ENCODE measurements around the gene FBXO28. TPM values are rescaled to one million over a fixed set of nuclear protein-coding genes. Genes with fewer than 3 reads are reported as not detected.

Gene FBXO28
- polyA plus RNA-seq, 2 donors: 11.9 to 13.2 TPM

- 79 to 81% methylated on average over 5 of the region's 5 CpGs for WGBS, 2 donors
- H3K36me3 ChIP-seq (ENCODE audit: control insufficient read depth in 2 of 2, insufficient read depth in 2 of 2, low read length in 1 of 2): peaks cover 2 to 5% of the 10 kb centered on the region in 2 donors
- no peaks in the 10 kb centered on the region for H3K4me1 ChIP-seq (ENCODE audit: control insufficient read depth in 2 of 2, insufficient read depth in 2 of 2, low read length in 1 of 2)
- no peaks in the 10 kb centered on the region for H3K27me3 ChIP-seq (ENCODE audit: control insufficient read depth in 1 of 2, insufficient read depth in 2 of 2, low read length in 2 of 2)
- H3K27ac ChIP-seq (ENCODE audit: low read depth in 2 of 2, low read length in 1 of 2): no peak overlapping the region
- H3K9me3 ChIP-seq (ENCODE audit: control insufficient read depth in 2 of 2, insufficient read depth in 1 of 2, low read depth in 1 of 2, low read length in 1 of 2): no peaks in the 10 kb centered on the region
- no peak overlapping the region for H3K4me3 ChIP-seq (ENCODE audit: low read depth in 1 of 2, low read length in 2 of 2)
Observed at GRCh38 chr1:224133741-224134299, 19.9 kb downstream of the FBXO28 start.

- Histone ChIP-seq H3K36me3 (ENCODE audit: control insufficient read depth in 2 of 2, insufficient read depth in 2 of 2, low read length in 1 of 2) (no peaks in the 10 kb centered on the region), H3K4me3 (ENCODE audit: low read depth in 1 of 2, low read length in 2 of 2) (no peak overlapping the region)
Observed at GRCh38 chr1:224137518-224137917, 23.6 kb downstream of the FBXO28 start.

GRCh38 chr1:224138198-224138597 is 24.3 kb downstream of the FBXO28 start:
- Histone ChIP-seq H3K27me3 (ENCODE audit: control insufficient read depth in 1 of 2, insufficient read depth in 2 of 2, low read length in 2 of 2) (no peaks in the 10 kb centered on the region), H3K27ac (ENCODE audit: low read depth in 2 of 2, low read length in 1 of 2) (no peak overlapping the region), H3K4me3 (ENCODE audit: low read depth in 1 of 2, low read length in 2 of 2) (no peak overlapping the region), H3K9me3 (ENCODE audit: control insufficient read depth in 2 of 2, insufficient read depth in 1 of 2, low read depth in 1 of 2, low read length in 1 of 2) (no peaks in the 10 kb centered on the region), H3K4me1 (ENCODE audit: control insufficient read depth in 2 of 2, insufficient read depth in 2 of 2, low read length in 1 of 2) (no peaks in the 10 kb centered on the region), H3K36me3 (ENCODE audit: control insufficient read depth in 2 of 2, insufficient read depth in 2 of 2, low read length in 1 of 2) (no peaks in the 10 kb centered on the region)
- 83 to 86% methylated on average over 3 of the region's 3 CpGs for WGBS, 2 donors

More at GRCh38 chr1:224137518-224137917, 23.6 kb downstream of the FBXO28 start:
- H3K9me3 ChIP-seq (ENCODE audit: control insufficient read depth in 2 of 2, insufficient read depth in 1 of 2, low read depth in 1 of 2, low read length in 1 of 2): no peaks in the 10 kb centered on the region
- H3K27ac ChIP-seq (ENCODE audit: low read depth in 2 of 2, low read length in 1 of 2): no peak overlapping the region
- no peaks in the 10 kb centered on the region for H3K27me3 ChIP-seq (ENCODE audit: control insufficient read depth in 1 of 2, insufficient read depth in 2 of 2, low read length in 2 of 2)
- no peaks in the 10 kb centered on the region for H3K4me1 ChIP-seq (ENCODE audit: control insufficient read depth in 2 of 2, insufficient read depth in 2 of 2, low read length in 1 of 2)

GRCh38 chr1:224141693-224142092 is 27.8 kb downstream of the FBXO28 start:
- Histone ChIP-seq H3K4me1 (ENCODE audit: control insufficient read depth in 2 of 2, insufficient read depth in 2 of 2, low read length in 1 of 2) (no peaks in the 10 kb centered on the region), H3K9me3 (ENCODE audit: control insufficient read depth in 2 of 2, insufficient read depth in 1 of 2, low read depth in 1 of 2, low read length in 1 of 2) (no peaks in the 10 kb centered on the region), H3K27me3 (ENCODE audit: control insufficient read depth in 1 of 2, insufficient read depth in 2 of 2, low read length in 2 of 2) (no peaks in the 10 kb centered on the region), H3K36me3 (ENCODE audit: control insufficient read depth in 2 of 2, insufficient read depth in 2 of 2, low read length in 1 of 2) (peaks cover 0 to 4% of the 10 kb centered on the region in 2 donors), H3K27ac (ENCODE audit: low read depth in 2 of 2, low read length in 1 of 2) (no peak overlapping the region), H3K4me3 (ENCODE audit: low read depth in 1 of 2, low read length in 2 of 2) (no peak overlapping the region)
- WGBS, 2 donors: 95 to 96% methylated on average over 3 of the region's 3 CpGs

- peaks cover 0 to 8% of the 10 kb centered on the region in 2 donors for H3K36me3 ChIP-seq (ENCODE audit: control insufficient read depth in 2 of 2, insufficient read depth in 2 of 2, low read length in 1 of 2)
- no peaks in the 10 kb centered on the region for H3K4me1 ChIP-seq (ENCODE audit: control insufficient read depth in 2 of 2, insufficient read depth in 2 of 2, low read length in 1 of 2)
- H3K27me3 ChIP-seq (ENCODE audit: control insufficient read depth in 1 of 2, insufficient read depth in 2 of 2, low read length in 2 of 2): no peaks in the 10 kb centered on the region
- H3K4me3 ChIP-seq (ENCODE audit: low read depth in 1 of 2, low read length in 2 of 2): no peak overlapping the region
- no peaks in the 10 kb centered on the region for H3K9me3 ChIP-seq (ENCODE audit: control insufficient read depth in 2 of 2, insufficient read depth in 1 of 2, low read depth in 1 of 2, low read length in 1 of 2)
- no peak overlapping the region for H3K27ac ChIP-seq (ENCODE audit: low read depth in 2 of 2, low read length in 1 of 2)
- WGBS, 2 donors: 44 to 67% methylated on average over 1 of the region's 1 CpG
Observed at GRCh38 chr1:224149709-224150108, 35.8 kb downstream of the FBXO28 start.

GRCh38 chr1:224151117-224151516 is 37.2 kb downstream of the FBXO28 start:
- 81 to 94% methylated on average over 3 of the region's 3 CpGs for WGBS, 2 donors
- no peak overlapping the region for H3K4me3 ChIP-seq (ENCODE audit: low read depth in 1 of 2, low read length in 2 of 2)
- H3K27me3 ChIP-seq (ENCODE audit: control insufficient read depth in 1 of 2, insufficient read depth in 2 of 2, low read length in 2 of 2): no peaks in the 10 kb centered on the region
- H3K4me1 ChIP-seq (ENCODE audit: control insufficient read depth in 2 of 2, insufficient read depth in 2 of 2, low read length in 1 of 2): no peaks in the 10 kb centered on the region
- peaks cover 0 to 4% of the 10 kb centered on the region in 2 donors for H3K36me3 ChIP-seq (ENCODE audit: control insufficient read depth in 2 of 2, insufficient read depth in 2 of 2, low read length in 1 of 2)
- no peak overlapping the region for H3K27ac ChIP-seq (ENCODE audit: low read depth in 2 of 2, low read length in 1 of 2)
- no peaks in the 10 kb centered on the region for H3K9me3 ChIP-seq (ENCODE audit: control insufficient read depth in 2 of 2, insufficient read depth in 1 of 2, low read depth in 1 of 2, low read length in 1 of 2)

- Histone ChIP-seq H3K27me3 (ENCODE audit: control insufficient read depth in 1 of 2, insufficient read depth in 2 of 2, low read length in 2 of 2) (no peaks in the 10 kb centered on the region), H3K4me3 (ENCODE audit: low read depth in 1 of 2, low read length in 2 of 2) (no peak overlapping the region), H3K36me3 (ENCODE audit: control insufficient read depth in 2 of 2, insufficient read depth in 2 of 2, low read length in 1 of 2) (peaks cover 7 to 12% of the 10 kb centered on the region in 2 donors), H3K4me1 (ENCODE audit: control insufficient read depth in 2 of 2, insufficient read depth in 2 of 2, low read length in 1 of 2) (no peaks in the 10 kb centered on the region), H3K9me3 (ENCODE audit: control insufficient read depth in 2 of 2, insufficient read depth in 1 of 2, low read depth in 1 of 2, low read length in 1 of 2) (no peaks in the 10 kb centered on the region), H3K27ac (ENCODE audit: low read depth in 2 of 2, low read length in 1 of 2) (no peak overlapping the region)
- 91 to 93% methylated on average over 11 of the region's 11 CpGs for WGBS, 2 donors
Observed at GRCh38 chr1:224157316-224157715, 43.4 kb downstream of the FBXO28 start.

- Histone ChIP-seq H3K4me1 (ENCODE audit: control insufficient read depth in 2 of 2, insufficient read depth in 2 of 2, low read length in 1 of 2) (no peaks in the 10 kb centered on the region), H3K27ac (ENCODE audit: low read depth in 2 of 2, low read length in 1 of 2) (no peak overlapping the region), H3K4me3 (ENCODE audit: low read depth in 1 of 2, low read length in 2 of 2) (no peak overlapping the region), H3K36me3 (ENCODE audit: control insufficient read depth in 2 of 2, insufficient read depth in 2 of 2, low read length in 1 of 2) (peaks cover 7 to 8% of the 10 kb centered on the region in 2 donors), H3K27me3 (ENCODE audit: control insufficient read depth in 1 of 2, insufficient read depth in 2 of 2, low read length in 2 of 2) (no peaks in the 10 kb centered on the region), H3K9me3 (ENCODE audit: control insufficient read depth in 2 of 2, insufficient read depth in 1 of 2, low read depth in 1 of 2, low read length in 1 of 2) (no peaks in the 10 kb centered on the region)
- 70 to 74% methylated on average over 6 of the region's 6 CpGs for WGBS, 2 donors
Observed at GRCh38 chr1:224159541-224159940, 45.6 kb downstream of the FBXO28 start.

GRCh38 chr1:224160171-224160682 is 46.3 kb downstream of the FBXO28 start:
- H3K9me3 ChIP-seq (ENCODE audit: control insufficient read depth in 2 of 2, insufficient read depth in 1 of 2, low read depth in 1 of 2, low read length in 1 of 2): no peaks in the 10 kb centered on the region
- peaks cover 7 to 8% of the 10 kb centered on the region in 2 donors for H3K36me3 ChIP-seq (ENCODE audit: control insufficient read depth in 2 of 2, insufficient read depth in 2 of 2, low read length in 1 of 2)
- no peaks in the 10 kb centered on the region for H3K27me3 ChIP-seq (ENCODE audit: control insufficient read depth in 1 of 2, insufficient read depth in 2 of 2, low read length in 2 of 2)
- no peaks in the 10 kb centered on the region for H3K4me1 ChIP-seq (ENCODE audit: control insufficient read depth in 2 of 2, insufficient read depth in 2 of 2, low read length in 1 of 2)
- H3K4me3 ChIP-seq (ENCODE audit: low read depth in 1 of 2, low read length in 2 of 2): no peak overlapping the region
- H3K27ac ChIP-seq (ENCODE audit: low read depth in 2 of 2, low read length in 1 of 2): no peak overlapping the region
- 92 to 94% methylated on average over 9 of the region's 9 CpGs for WGBS, 2 donors

- 96 to 97% methylated on average over 8 of the region's 8 CpGs for WGBS, 2 donors
- no peaks in the 10 kb centered on the region for H3K4me1 ChIP-seq (ENCODE audit: control insufficient read depth in 2 of 2, insufficient read depth in 2 of 2, low read length in 1 of 2)
- H3K9me3 ChIP-seq (ENCODE audit: control insufficient read depth in 2 of 2, insufficient read depth in 1 of 2, low read depth in 1 of 2, low read length in 1 of 2): no peaks in the 10 kb centered on the region
Observed at GRCh38 chr1:224162768-224163167, 48.9 kb downstream of the FBXO28 start.

More at GRCh38 chr1:224162768-224163167, 48.9 kb downstream of the FBXO28 start:
- Histone ChIP-seq H3K27me3 (ENCODE audit: control insufficient read depth in 1 of 2, insufficient read depth in 2 of 2, low read length in 2 of 2) (no peaks in the 10 kb centered on the region), H3K4me3 (ENCODE audit: low read depth in 1 of 2, low read length in 2 of 2) (no peak overlapping the region), H3K36me3 (ENCODE audit: control insufficient read depth in 2 of 2, insufficient read depth in 2 of 2, low read length in 1 of 2) (peaks cover 3 to 5% of the 10 kb centered on the region in 2 donors), H3K27ac (ENCODE audit: low read depth in 2 of 2, low read length in 1 of 2) (no peak overlapping the region)
